Measurements from ENCODE around the gene PITPNM2.

The PITPNM2 gene

DNA sequence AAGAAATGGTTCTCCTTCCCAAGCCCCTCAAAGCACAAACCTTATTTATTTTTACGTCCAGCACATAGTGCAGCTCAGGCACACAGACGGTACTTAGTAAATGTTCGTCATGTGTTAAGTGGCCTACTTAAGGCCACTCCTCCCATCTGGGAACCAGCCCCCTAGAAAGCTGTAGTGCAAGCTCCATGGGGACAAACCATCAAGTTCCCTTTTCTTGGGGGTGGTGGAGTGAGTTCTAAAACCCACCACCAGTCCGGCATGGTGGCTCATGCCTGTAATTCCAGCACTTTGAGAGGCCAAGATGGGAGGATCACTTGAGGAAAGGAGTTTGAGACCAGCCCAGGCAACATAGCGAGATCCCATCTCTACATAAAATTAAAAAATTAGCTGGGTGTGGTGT, 49.4 kb downstream of the PITPNM2 start:
- H3K4me1 Mint-ChIP-seq, result peaks cover 40% of the 10 kb centered on the region
- H3K27ac Mint-ChIP-seq, result no peak overlapping the region
- H3K9me3 Mint-ChIP-seq, result no peaks in the 10 kb centered on the region
- H3K4me3 Mint-ChIP-seq, result no peak overlapping the region
- no peak for ATAC-seq
- no peaks in the 10 kb centered on the region for H3K27me3 Mint-ChIP-seq
- peaks cover 7% of the 10 kb centered on the region for H3K36me3 Mint-ChIP-seq

Data from stimulated activated memory B cell treated with anti-CD40 and anti-IgM and Interleukin-4, amounts not matched to agents 10 μg/mL and 1 μg/mL and 100 μg/mL, for 72 hours (primary cell).